H1 (cell line): ENCODE data around the gene ABCB11. TPM values are rescaled to one million over a fixed set of nuclear protein-coding genes. Genes with fewer than 3 reads are reported as not detected.

Source experiments
- CTCF ChIA-PET: fragments of 300-600 bp; sonication (Branson Sonifier 250); formaldehyde crosslinking; loops from one replicate; lab custom pipeline; 2021; ENCODE audit not compliant: partially characterized antibody; lab: Charles Lee
- POLR2A ChIA-PET: fragments of 300-600 bp; sonication (Branson Sonifier 250); formaldehyde crosslinking; loops from one replicate; lab custom pipeline; 2021; ENCODE audit warnings: inconsistent platforms; ENCODE audit not compliant: partially characterized antibody; lab: Charles Lee
- DNase-seq, 2 experiments: peaks; one replicate each; pipeline versions ENCODE4 v3.0.0 to v3.0.0-alpha.2; 2010 to 2022; ENCODE audit warnings: low spot score in 2 of 2, low read depth in 1 of 2, mixed read lengths in 1 of 2
- FAIRE-seq: peaks from 2 replicates; lab custom pipeline; 2011; peaks lifted over from hg19 to GRCh38; lab: Jason Lieb, UNC
- H2AFZ ChIP-seq: 2 replicates; pipeline ENCODE4 v1.8.1; 2012; ENCODE audit warnings: low read length, inconsistent platforms
- H2AK5ac ChIP-seq: 2 replicates; pipeline ENCODE4 v1.6.1; 2013; ENCODE audit warnings: low read depth, low read length
- H2BK120ac ChIP-seq: replicated peaks from 2 replicates; pipeline ENCODE3; 2013; ENCODE audit warnings: low read depth, low read length, inconsistent platforms
- H2BK12ac ChIP-seq: 2 replicates; pipeline ENCODE4 v1.6.1; 2013; ENCODE audit warnings: low read depth, low read length
- H2BK15ac ChIP-seq: 2 replicates; pipeline ENCODE4 v1.6.1; 2013; ENCODE audit warnings: low read length
- H2BK20ac ChIP-seq: 2 replicates; pipeline ENCODE4 v1.6.1; 2013; ENCODE audit warnings: low read length
- H2BK5ac ChIP-seq: 2 replicates; pipeline ENCODE4 v1.6.1; 2013; ENCODE audit warnings: low read depth, low read length
- H3K14ac ChIP-seq: 2 replicates; pipeline ENCODE4 v1.6.1; 2013; ENCODE audit warnings: inconsistent platforms; ENCODE audit not compliant: insufficient read length
- H3K18ac ChIP-seq: 2 replicates; pipeline ENCODE4 v1.6.1; 2013; ENCODE audit warnings: low read length; ENCODE audit errors: extremely low read depth
- H3K23ac ChIP-seq: 2 replicates; pipeline ENCODE4 v1.6.1; 2013; ENCODE audit warnings: inconsistent platforms; ENCODE audit not compliant: insufficient read length
- H3K23me2 ChIP-seq: 2 replicates; pipeline ENCODE4 v1.6.1; 2013; ENCODE audit warnings: low read depth, low read length
- H3K27ac ChIP-seq: 2 replicates; pipeline ENCODE4 v1.6.1; 2011; ENCODE audit warnings: low read depth, low read length, inconsistent platforms
- H3K27me3 ChIP-seq, 4 experiments: replicated peaks in 1 of 4; 1 replicate in 1 of 4; 2 replicates in 3 of 4; pipeline versions ENCODE4 v1.6.1 to v1.8.1; 2011 to 2013; ENCODE audit warnings: low read length in 3 of 4, mild to moderate bottlenecking in 3 of 4, inconsistent platforms in 2 of 4, mixed read lengths in 2 of 4, moderate library complexity in 1 of 4; ENCODE audit not compliant: control insufficient read depth in 3 of 4, insufficient read depth in 3 of 4; ENCODE audit errors: extremely low read depth in 1 of 4
- H3K36me3 ChIP-seq, 4 experiments: 2 replicates each; pipeline versions ENCODE4 v1.6.1 to v1.8.1; 2011 to 2013; ENCODE audit warnings: mild to moderate bottlenecking in 4 of 4, low read length in 3 of 4, moderate library complexity in 2 of 4, control low read depth in 1 of 4, inconsistent platforms in 1 of 4; ENCODE audit not compliant: insufficient read depth in 4 of 4, control insufficient read depth in 2 of 4
- H3K4ac ChIP-seq: replicated peaks from 2 replicates; pipeline ENCODE3; 2013; ENCODE audit warnings: low read length, low read depth, mixed read lengths, inconsistent platforms; ENCODE audit not compliant: insufficient read length
- H3K4me1 ChIP-seq, 4 experiments: replicated peaks in 1 of 4; 1 replicate in 1 of 4; 2 replicates in 3 of 4; pipeline versions ENCODE4 v1.6.1 to v1.8.1; 2011 to 2013; ENCODE audit warnings: low read length in 3 of 4, inconsistent platforms in 2 of 4, mixed read lengths in 1 of 4; ENCODE audit not compliant: insufficient read depth in 4 of 4, control insufficient read depth in 3 of 4
- H3K4me2 ChIP-seq, 2 experiments: 2 replicates each; pipeline versions ENCODE4 v1.6.1 to v1.8.1; 2011 to 2013; ENCODE audit warnings: low read depth in 2 of 2, low read length in 2 of 2, control low read depth in 1 of 2, inconsistent platforms in 1 of 2, mild to moderate bottlenecking in 1 of 2; ENCODE audit not compliant: insufficient read depth in 1 of 2
- H3K4me3 ChIP-seq, 4 experiments: fragments of 200-600, 300-600 bp in 1 of 4; sonication (generic), shearing (Covaris generic), sonication (Bioruptor Twin) in 1 of 4; 2 replicates each; pipeline versions ENCODE4 v1.5.1 to v1.8.1; 2011 to 2016; ENCODE audit warnings: low read length in 4 of 4, low read depth in 3 of 4, control low read depth in 2 of 4, inconsistent platforms in 2 of 4, mild to moderate bottlenecking in 2 of 4, mixed read lengths in 1 of 4, moderate library complexity in 1 of 4; ENCODE audit not compliant: insufficient read depth in 2 of 4; ENCODE audit errors: extremely low read depth in 1 of 4
- H3K56ac ChIP-seq: replicated peaks from 2 replicates; pipeline ENCODE3; 2013; ENCODE audit warnings: low read depth, mild to moderate bottlenecking, mixed read lengths, low read length, inconsistent platforms; ENCODE audit not compliant: insufficient read length
- H3K79me1 ChIP-seq: 2 replicates; pipeline ENCODE4 v1.6.1; 2013; ENCODE audit warnings: low read depth, low read length, control low read depth
- H3K79me2 ChIP-seq, 2 experiments: 2 replicates each; pipeline versions ENCODE4 v1.6.1 to v1.8.1; 2012 to 2013; ENCODE audit warnings: low read length in 2 of 2, mild to moderate bottlenecking in 2 of 2, inconsistent platforms in 1 of 2; ENCODE audit not compliant: insufficient read depth in 2 of 2, control insufficient read depth in 1 of 2
- H3K9ac ChIP-seq, 4 experiments: replicated peaks in 1 of 4; 1 replicate in 1 of 4; 2 replicates in 3 of 4; pipeline versions ENCODE4 v1.6.1 to v1.8.1; 2011 to 2013; ENCODE audit warnings: low read depth in 3 of 4, low read length in 3 of 4, control low read depth in 2 of 4, mild to moderate bottlenecking in 2 of 4, moderate library complexity in 2 of 4, inconsistent platforms in 1 of 4; ENCODE audit errors: extremely low read depth in 1 of 4
- H3K9me3 ChIP-seq, 2 experiments: 2 replicates each; pipeline versions ENCODE4 v1.6.1 to v1.8.1; 2012 to 2013; ENCODE audit warnings: mild to moderate bottlenecking in 2 of 2, moderate library complexity in 2 of 2, control low read depth in 1 of 2, inconsistent platforms in 1 of 2, low read depth in 1 of 2, low read length in 1 of 2, mixed read lengths in 1 of 2; ENCODE audit not compliant: insufficient read depth in 2 of 2
- H4K20me1 ChIP-seq, 2 experiments: replicated peaks in 1 of 2; 2 replicates each; pipeline versions ENCODE3 to v1.8.1; 2011 to 2013; ENCODE audit warnings: inconsistent platforms in 2 of 2, low read length in 2 of 2, mild to moderate bottlenecking in 1 of 2; ENCODE audit not compliant: insufficient read depth in 2 of 2, control insufficient read depth in 1 of 2
- H4K5ac ChIP-seq: 2 replicates; pipeline ENCODE4 v1.6.1; 2013; ENCODE audit warnings: low read length, low read depth, mixed read lengths, inconsistent platforms; ENCODE audit not compliant: insufficient read length
- H4K8ac ChIP-seq: 2 replicates; pipeline ENCODE4 v1.8.0; 2013; ENCODE audit warnings: mild to moderate bottlenecking, moderate library complexity, low read length, inconsistent platforms; ENCODE audit not compliant: insufficient read depth; ENCODE audit errors: extremely low read depth
- H4K91ac ChIP-seq: replicated peaks from 2 replicates; pipeline ENCODE3; 2013; ENCODE audit warnings: low read length, mixed read lengths, inconsistent platforms; ENCODE audit not compliant: insufficient read length
- CEBPB ChIP-seq: IDR thresholded peaks from 2 replicates; pipeline ENCODE4 v1.6.1; 2012; ENCODE audit warnings: low read depth, low read length
- HDAC2 ChIP-seq, 2 experiments: fragments of 300-600 bp in 1 of 2; sonication (generic) in 1 of 2; IDR thresholded peaks; 2 replicates each; pipeline ENCODE4 v1.6.1; 2011 to 2012; ENCODE audit warnings: low read depth in 2 of 2, low read length in 2 of 2, mild to moderate bottlenecking in 2 of 2, moderate library complexity in 2 of 2, borderline replicate concordance in 1 of 2, inconsistent platforms in 1 of 2
- HDAC6 ChIP-seq: IDR thresholded peaks from one replicate; pipeline ENCODE4 v1.7.1; 2012; ENCODE audit warnings: low read depth, mild to moderate bottlenecking, inconsistent platforms, low read length, moderate library complexity
- KDM5A ChIP-seq: fragments of 200-600 bp; IDR thresholded peaks from 2 replicates; pipeline ENCODE4 v1.7.1; 2012; ENCODE audit warnings: mild to moderate bottlenecking, low read length, inconsistent platforms, mixed read lengths
- NRF1 ChIP-seq: IDR thresholded peaks from 2 replicates; pipeline ENCODE4 v1.6.1; 2011; ENCODE audit warnings: mild to moderate bottlenecking, low read depth, low read length, improper control_type of control experiment
- SAP30 ChIP-seq: fragments of 300-600 bp; sonication (generic); IDR thresholded peaks from 2 replicates; pipeline ENCODE4 v1.7.1; 2012; ENCODE audit warnings: low read length, moderate library complexity, mild to moderate bottlenecking, inconsistent platforms; ENCODE audit not compliant: insufficient read depth, insufficient replicate concordance
- SP2 ChIP-seq: IDR thresholded peaks from 2 replicates; pipeline ENCODE4 v1.6.1; 2012; ENCODE audit warnings: mild to moderate bottlenecking, low read length, inconsistent platforms
- TAF7 ChIP-seq: optimal IDR thresholded peaks from 2 replicates; pipeline ENCODE3; 2011; ENCODE audit warnings: low read depth, mild to moderate bottlenecking, inconsistent platforms, low read length, moderate library complexity, borderline replicate concordance
- WGBS, 2 experiments: shearing (Covaris generic) in 1 of 2; methylation state at CpG; one replicate each; pipeline versions ENCODE4 v1.1.6 to v1.1.7; 2013 to 2015; ENCODE audit warnings: low lambda C conversion rate in 2 of 2, mixed read lengths in 2 of 2, inconsistent platforms in 1 of 2, low coverage in 1 of 2, missing lambda C conversion rate in 1 of 2; ENCODE audit not compliant: insufficient replicate concordance in 2 of 2, insufficient coverage in 1 of 2, insufficient read length in 1 of 2; ENCODE audit errors: extremely low coverage in 1 of 2, missing lambda C conversion rate in 1 of 2; 5-methylcytosine and 5-hydroxymethylcytosine counted together
- polyA plus RNA-seq, 7 experiments: library from polyadenylated mRNA; depleted of rRNA in 3 of 7; stranded (reverse) in 5 of 7; unstranded in 2 of 7; fragments of >200 nt in 5 of 7; fragments of 200-250 nt in 2 of 7; gene quantifications; 1 replicate in 5 of 7; 2 replicates in 1 of 7; 4 replicates in 1 of 7; pipeline versions ENCODE4 v1.2.1 to v1.2.3, GENCODE V29; 2011 to 2013; ENCODE audit warnings: missing spikeins in 2 of 7, mixed read lengths in 2 of 7
- total RNA-seq: library from RNA; stranded (reverse); fragmentation: NEBNext Ultra II Directional; extraction: Animal tissue kit (Norgen Biotek cat#: 25700); gene quantifications from 2 replicates; pipeline ENCODE4 v1.2.1, GENCODE V29; 2021

Gene ABCB11
- total and polyA plus RNA-seq, 2 of the 8 experiments (the other 6 are each of a cell fraction or from before 2014, with no cell fraction given) = not detected

- Histone ChIP-seq H4K5ac (no peak overlapping the region), H2BK20ac (no peak overlapping the region), H3K4me3 (no peak overlapping the region), H3K27me3 (no peaks in the 10 kb centered on the region), H3K4me2 (no peak overlapping the region), H3K56ac (no peak overlapping the region), H2AK5ac (no peak overlapping the region), H3K23me2 (no peaks in the 10 kb centered on the region; the same call in 1 of the 2 replicates), H3K79me1 (no peaks in the 10 kb centered on the region), H4K8ac (no peak overlapping the region), H3K27ac (no peak overlapping the region), H2BK15ac (no peak overlapping the region), H3K9ac (no peak overlapping the region), H2AFZ (no peak overlapping the region), H4K20me1 (no peaks in the 10 kb centered on the region), H2BK12ac (no peak overlapping the region), H3K36me3 (no peaks in the 10 kb centered on the region), H2BK120ac (no peak overlapping the region), H4K91ac (no peak overlapping the region), H2BK5ac (no peak overlapping the region), H3K23ac (no peak overlapping the region), H3K18ac (no peak overlapping the region), H3K4ac (no peak overlapping the region), H3K4me1 (no peaks in the 10 kb centered on the region), H3K14ac (no peak overlapping the region), H3K79me2 (no peaks in the 10 kb centered on the region), H3K9me3 (no peaks in the 10 kb centered on the region)
- DNase-seq = no peak
- no peak for TF ChIP-seq SP2
- TF ChIP-seq NRF1 = no peak
- no peak for TF ChIP-seq CEBPB
- no peak for TF ChIP-seq TAF7
- TF ChIP-seq HDAC2 (IDR thresholded peaks at IDR 0.05; ENCODE audit: borderline replicate concordance in 1 of 2, low read depth in 2 of 2, low read length in 2 of 2) = no peak
- no peak for TF ChIP-seq KDM5A
- no peak for TF ChIP-seq SAP30
- no peak for TF ChIP-seq HDAC6
- CTCF ChIA-PET = interaction anchor here (0.6 to 1.1 kb wide), 2 partner anchors 20 to 47 kb away, joined by 3 read pairs; no protein-coding TSS in a partner anchor
- no peak for FAIRE-seq
- POLR2A ChIA-PET = no interaction called here
- 89% methylated on average over 1 of the region's 1 CpG; no CpG with 5 or more reads in 1 of the 2 experiments for WGBS, 2 experiments
Observed at GRCh38 chr2:168997794-168998193, 33.3 kb downstream of the ABCB11 start.
